ENCODE results near the gene ADGRG3. TPM values are rescaled to one million over a fixed set of nuclear protein-coding genes. Genes with fewer than 3 reads are reported as not detected.
"Not testable (repeated sequence)": the region's sequence is repeated elsewhere in the genome, so short reads cannot be mapped to it uniquely, and the experiment has no call there.

Gene ADGRG3
- total and polyA plus RNA-seq, 9 donors = 0.04 to 1.1 (median 0.21) TPM

DNA sequence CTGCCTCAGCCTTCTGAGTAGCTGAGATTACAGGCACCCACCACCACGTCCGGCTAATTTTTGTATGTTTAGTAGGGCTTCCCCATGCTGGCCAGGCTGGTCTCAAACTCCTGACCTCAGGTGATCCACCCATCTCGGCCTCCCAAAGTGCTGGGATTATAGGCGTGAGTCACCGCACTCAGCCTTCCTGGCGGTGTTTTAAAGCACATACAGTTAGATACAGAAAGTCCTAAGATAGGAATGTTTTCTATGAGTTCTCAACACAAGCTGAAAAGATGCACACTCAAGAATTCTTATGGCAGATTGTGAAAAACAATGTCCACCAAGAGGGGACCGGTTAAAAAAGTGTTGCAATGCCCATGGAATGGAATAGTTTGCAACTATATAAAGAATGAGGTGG, 3.3 kb downstream of the ADGRG3 start:
- H3K36me3 ChIP-seq (ENCODE audit: control insufficient read depth, insufficient read depth, low read length); DNase-seq; H3K9me3 ChIP-seq (replicated peaks; ENCODE audit: control insufficient read depth, low read depth, low read length); H3K27me3 ChIP-seq (ENCODE audit: control insufficient read depth, insufficient read depth, low read length); H3K4me3 ChIP-seq (ENCODE audit: low read length); H3K27ac ChIP-seq (ENCODE audit: low read length); H3K4me1 ChIP-seq (ENCODE audit: control insufficient read depth, insufficient read depth, low read length): not testable (repeated sequence)
- WGBS (ENCODE audit: insufficient coverage) = 55% methylated on average over 2 of the region's 7 CpGs

DNA sequence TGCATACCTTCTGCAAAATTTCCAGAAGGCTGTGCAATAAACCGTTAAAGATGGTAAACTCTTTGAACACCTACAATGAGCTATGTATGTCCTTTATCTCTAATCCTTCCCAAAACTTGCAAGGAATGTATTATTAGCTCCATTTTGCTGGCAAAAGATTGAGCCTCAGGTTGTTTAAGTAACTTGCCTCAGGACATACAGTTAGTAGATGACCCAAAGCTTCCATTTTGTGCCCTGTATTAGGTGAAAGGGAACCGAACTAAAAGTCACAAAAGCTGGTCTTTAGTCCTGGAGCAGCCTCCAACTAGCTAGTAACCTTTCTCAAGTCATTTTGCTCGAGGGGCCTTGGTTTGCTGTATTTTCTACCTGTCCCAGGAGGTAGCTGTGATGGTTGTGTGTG, 4.3 kb downstream of the ADGRG3 start:
- Histone ChIP-seq H3K36me3 (ENCODE audit: control insufficient read depth, insufficient read depth, low read length) (no peaks in the 10 kb centered on the region), H3K4me1 (ENCODE audit: control insufficient read depth, insufficient read depth, low read length) (no peaks in the 10 kb centered on the region), H3K9me3 (replicated peaks; ENCODE audit: control insufficient read depth, low read depth, low read length) (no peaks in the 10 kb centered on the region), H3K4me3 (ENCODE audit: low read length) (no peak overlapping the region), H3K27me3 (ENCODE audit: control insufficient read depth, insufficient read depth, low read length) (peaks cover 7% of the 10 kb centered on the region), H3K27ac (ENCODE audit: low read length) (no peak overlapping the region)
- 100% methylated on average over 1 of the region's 3 CpGs for WGBS (ENCODE audit: insufficient coverage)
- DNase-seq = no peak

DNA sequence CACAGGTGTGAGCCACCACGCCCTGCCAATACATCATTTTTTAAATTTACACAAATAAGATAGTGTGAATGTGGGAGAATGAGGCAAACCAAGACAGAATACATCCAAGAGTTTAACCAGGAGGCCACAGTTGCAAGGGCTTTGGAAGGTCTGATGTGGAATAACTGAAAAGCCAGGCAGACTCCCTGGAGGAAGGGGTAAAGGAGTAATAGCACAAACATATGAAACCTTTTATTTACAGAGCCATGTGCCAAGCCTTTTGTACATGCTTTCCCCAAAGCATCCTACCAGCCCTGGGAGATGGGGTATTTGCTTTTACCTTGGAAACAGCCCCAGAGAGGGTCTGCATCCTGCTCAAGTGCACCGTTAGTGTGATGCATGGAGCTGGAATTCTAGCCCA, 4.7 kb downstream of the ADGRG3 start:
- Histone ChIP-seq H3K27me3 (ENCODE audit: control insufficient read depth, insufficient read depth, low read length) (peaks cover 7% of the 10 kb centered on the region), H3K36me3 (ENCODE audit: control insufficient read depth, insufficient read depth, low read length) (no peaks in the 10 kb centered on the region), H3K4me3 (ENCODE audit: low read length) (no peak overlapping the region), H3K27ac (ENCODE audit: low read length) (no peak overlapping the region), H3K4me1 (ENCODE audit: control insufficient read depth, insufficient read depth, low read length) (no peaks in the 10 kb centered on the region), H3K9me3 (replicated peaks; ENCODE audit: control insufficient read depth, low read depth, low read length) (no peaks in the 10 kb centered on the region)
- no peak for DNase-seq
- WGBS (ENCODE audit: insufficient coverage) = 50% methylated on average over 1 of the region's 2 CpGs

DNA sequence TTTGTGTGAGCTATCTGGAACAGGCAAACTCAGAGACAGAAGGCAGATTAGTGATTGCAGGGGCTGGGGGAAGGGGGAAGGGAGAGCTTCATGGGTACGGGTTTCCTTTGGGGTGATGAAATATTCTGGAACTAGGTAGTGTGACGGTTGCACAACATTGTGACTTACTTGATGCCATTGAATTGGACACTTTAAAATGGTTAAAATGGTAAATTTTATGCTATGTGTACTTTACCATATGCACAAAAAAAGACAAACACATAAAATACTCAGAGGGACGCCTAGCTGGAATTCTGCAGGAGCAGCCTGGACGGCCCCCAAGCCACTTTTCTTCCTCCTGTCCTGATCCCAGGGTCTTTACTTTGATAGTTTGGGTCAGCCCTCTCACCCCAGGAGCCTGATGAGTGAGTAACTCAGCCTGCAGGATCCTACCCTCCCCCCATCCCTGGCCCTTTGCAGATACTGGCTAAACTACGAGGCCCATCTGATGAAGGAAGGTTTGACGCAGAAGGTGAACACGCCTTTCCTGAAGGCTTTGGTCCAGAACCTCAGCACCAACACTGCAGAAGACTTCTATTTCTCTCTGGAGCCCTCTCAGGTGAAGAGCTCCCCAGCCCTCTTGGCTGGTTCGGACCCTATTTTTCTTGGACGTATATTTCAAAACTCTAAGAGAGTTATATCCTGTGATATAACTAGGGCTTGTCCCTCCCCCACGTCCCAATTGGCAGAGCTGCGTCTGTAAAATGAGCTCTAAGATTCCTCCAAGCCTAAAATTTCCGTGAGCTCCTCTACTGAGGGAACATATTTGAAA, 7.8 kb downstream of the ADGRG3 start:
- DNase-seq = peak; percentile 86
- H3K9me3 ChIP-seq (replicated peaks; ENCODE audit: control insufficient read depth, low read depth, low read length) = no peaks in the 10 kb centered on the region
- no peak overlapping the region for H3K27ac ChIP-seq (ENCODE audit: low read length)
- no peak overlapping the region for H3K4me3 ChIP-seq (ENCODE audit: low read length)
- no peaks in the 10 kb centered on the region for H3K36me3 ChIP-seq (ENCODE audit: control insufficient read depth, insufficient read depth, low read length)
- H3K4me1 ChIP-seq (ENCODE audit: control insufficient read depth, insufficient read depth, low read length) = no peaks in the 10 kb centered on the region
- 8% methylated on average over 2 of the region's 12 CpGs for WGBS (ENCODE audit: insufficient coverage)
- peaks cover 7% of the 10 kb centered on the region for H3K27me3 ChIP-seq (ENCODE audit: control insufficient read depth, insufficient read depth, low read length)

DNA sequence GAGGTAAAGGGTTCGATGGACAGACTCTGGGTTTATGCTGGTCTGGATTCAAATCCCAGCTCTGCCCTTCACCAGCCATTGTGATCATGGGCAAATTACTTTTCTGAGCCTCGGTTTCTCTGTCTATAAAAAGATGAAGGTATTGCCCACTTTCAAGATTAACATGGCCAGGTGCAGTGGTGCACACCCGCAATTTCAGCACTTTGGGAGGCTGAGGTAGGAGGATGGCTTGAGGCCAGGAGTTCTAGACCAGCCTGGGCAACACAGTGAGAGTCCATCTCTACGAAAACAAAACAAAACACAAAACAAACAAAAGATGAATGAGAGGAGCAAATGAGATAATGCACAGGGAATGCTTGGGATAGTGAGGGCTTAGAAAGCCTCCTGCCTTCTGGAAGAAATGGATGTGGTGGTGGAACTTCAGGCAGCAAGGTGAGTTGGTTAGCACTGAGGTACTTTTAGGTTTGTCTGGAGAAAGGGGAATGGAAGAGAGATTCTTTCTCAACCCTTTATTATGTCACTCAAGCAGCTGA, 8.5 kb downstream of the ADGRG3 start:
- H3K4me3 ChIP-seq (ENCODE audit: low read length) = no peak overlapping the region
- no peaks in the 10 kb centered on the region for H3K36me3 ChIP-seq (ENCODE audit: control insufficient read depth, insufficient read depth, low read length)
- DNase-seq = no peak
- H3K9me3 ChIP-seq (replicated peaks; ENCODE audit: control insufficient read depth, low read depth, low read length) = no peaks in the 10 kb centered on the region
- no peaks in the 10 kb centered on the region for H3K4me1 ChIP-seq (ENCODE audit: control insufficient read depth, insufficient read depth, low read length)
- WGBS (ENCODE audit: insufficient coverage) = 83% methylated on average over 1 of the region's 4 CpGs
- H3K27me3 ChIP-seq (ENCODE audit: control insufficient read depth, insufficient read depth, low read length) = peaks cover 7% of the 10 kb centered on the region
- H3K27ac ChIP-seq (ENCODE audit: low read length) = no peak overlapping the region

DNA sequence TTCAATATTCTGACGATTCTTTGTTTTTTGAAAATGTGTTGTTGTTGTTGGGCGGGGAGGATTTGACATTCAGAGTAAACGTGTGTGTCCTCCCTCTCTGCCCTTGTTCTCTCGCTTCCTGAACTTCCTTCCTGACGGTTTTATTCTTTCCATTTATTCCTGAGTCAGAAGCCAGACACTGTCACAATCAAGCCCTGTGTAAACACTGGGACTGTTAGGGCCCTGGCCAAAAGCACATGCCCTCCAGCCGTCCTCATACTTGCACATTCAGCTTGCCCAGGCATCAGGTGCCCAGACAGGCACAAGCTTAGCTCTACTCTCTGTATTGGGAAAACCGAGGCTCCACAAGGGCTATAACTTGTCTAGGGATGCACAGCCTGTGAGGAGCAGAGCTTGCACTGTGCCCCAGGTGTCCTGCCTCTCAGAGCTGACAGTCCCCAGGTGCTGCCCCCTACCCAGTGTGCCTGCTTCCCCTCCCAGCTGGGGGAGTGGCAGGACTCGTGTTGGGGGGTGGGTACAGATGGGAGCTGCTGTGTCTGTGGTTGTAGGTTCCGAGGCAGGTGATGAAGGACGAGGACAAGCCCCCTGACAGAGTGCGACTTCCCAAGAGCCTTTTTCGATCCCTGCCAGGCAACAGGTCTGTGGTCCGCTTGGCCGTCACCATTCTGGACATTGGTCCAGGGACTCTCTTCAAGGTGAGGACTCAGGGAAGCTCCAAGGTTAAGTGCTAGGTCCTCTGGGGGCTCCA, 9.7 kb downstream of the ADGRG3 start:
- Histone ChIP-seq H3K36me3 (ENCODE audit: control insufficient read depth, insufficient read depth, low read length) (no peaks in the 10 kb centered on the region), H3K4me3 (ENCODE audit: low read length) (no peak overlapping the region), H3K4me1 (ENCODE audit: control insufficient read depth, insufficient read depth, low read length) (no peaks in the 10 kb centered on the region), H3K9me3 (replicated peaks; ENCODE audit: control insufficient read depth, low read depth, low read length) (no peaks in the 10 kb centered on the region), H3K27ac (ENCODE audit: low read length) (no peak overlapping the region), H3K27me3 (ENCODE audit: control insufficient read depth, insufficient read depth, low read length) (peaks cover 5% of the 10 kb centered on the region)
- DNase-seq = no peak
- 70% methylated on average over 12 of the region's 14 CpGs for WGBS (ENCODE audit: insufficient coverage)

DNA sequence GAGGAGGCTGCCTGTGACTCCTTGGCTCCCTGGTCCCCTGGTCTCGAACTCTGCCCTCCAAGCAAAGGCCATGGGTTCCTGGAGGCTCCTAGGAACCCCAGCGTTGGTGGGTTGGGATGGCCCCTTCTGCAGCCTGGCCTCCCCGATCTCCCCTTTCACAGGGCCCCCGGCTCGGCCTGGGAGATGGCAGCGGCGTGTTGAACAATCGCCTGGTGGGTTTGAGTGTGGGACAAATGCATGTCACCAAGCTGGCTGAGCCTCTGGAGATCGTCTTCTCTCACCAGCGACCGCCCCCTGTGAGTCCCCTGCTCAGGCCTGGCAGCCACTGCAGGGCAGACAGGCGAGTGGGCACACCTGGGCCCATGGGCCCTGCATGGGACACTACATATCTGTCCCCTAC, 10.9 kb downstream of the ADGRG3 start:
- Histone ChIP-seq H3K4me3 (ENCODE audit: low read length) (no peak overlapping the region), H3K27me3 (ENCODE audit: control insufficient read depth, insufficient read depth, low read length) (no peaks in the 10 kb centered on the region), H3K36me3 (ENCODE audit: control insufficient read depth, insufficient read depth, low read length) (no peaks in the 10 kb centered on the region), H3K27ac (ENCODE audit: low read length) (no peak overlapping the region), H3K9me3 (replicated peaks; ENCODE audit: control insufficient read depth, low read depth, low read length) (no peaks in the 10 kb centered on the region), H3K4me1 (ENCODE audit: control insufficient read depth, insufficient read depth, low read length) (no peaks in the 10 kb centered on the region)
- no peak for DNase-seq
- WGBS (ENCODE audit: insufficient coverage) = 83% methylated on average over 9 of the region's 12 CpGs

DNA sequence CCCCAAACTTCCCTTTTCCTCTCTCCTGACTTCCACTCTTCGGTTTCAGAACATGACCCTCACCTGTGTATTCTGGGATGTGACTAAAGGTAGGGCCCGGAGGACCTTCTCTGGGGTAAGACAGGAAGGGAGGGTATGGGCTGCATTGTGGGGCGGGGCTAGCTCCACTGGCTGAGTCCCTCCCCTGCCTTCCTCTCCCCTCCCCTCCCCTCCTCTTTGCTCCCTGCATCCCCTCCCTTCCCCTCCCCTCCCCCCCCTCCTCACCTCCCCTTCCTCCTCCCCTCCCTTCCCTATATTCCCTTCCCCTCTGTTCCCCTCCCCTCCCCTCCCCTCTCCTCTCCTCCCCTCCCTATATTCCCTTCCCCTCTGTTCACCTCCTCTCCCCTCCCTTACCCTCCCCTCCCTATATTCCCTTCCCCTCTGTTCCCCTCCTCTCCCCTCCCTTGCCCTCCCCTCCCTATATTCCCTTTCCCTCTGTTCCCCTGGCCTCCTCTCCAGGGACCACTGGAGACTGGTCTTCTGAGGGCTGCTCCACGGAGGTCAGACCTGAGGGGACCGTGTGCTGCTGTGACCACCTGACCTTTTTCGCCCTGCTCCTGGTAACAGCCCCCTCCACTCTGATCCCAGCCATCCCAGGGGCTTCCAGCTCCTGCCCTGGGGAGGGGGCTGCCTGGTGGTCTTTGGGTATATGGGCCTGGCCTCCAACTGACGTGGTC, 11.8 kb downstream of the ADGRG3 start:
- 40% methylated on average over 1 of the region's 7 CpGs for WGBS (ENCODE audit: insufficient coverage)

DNA sequence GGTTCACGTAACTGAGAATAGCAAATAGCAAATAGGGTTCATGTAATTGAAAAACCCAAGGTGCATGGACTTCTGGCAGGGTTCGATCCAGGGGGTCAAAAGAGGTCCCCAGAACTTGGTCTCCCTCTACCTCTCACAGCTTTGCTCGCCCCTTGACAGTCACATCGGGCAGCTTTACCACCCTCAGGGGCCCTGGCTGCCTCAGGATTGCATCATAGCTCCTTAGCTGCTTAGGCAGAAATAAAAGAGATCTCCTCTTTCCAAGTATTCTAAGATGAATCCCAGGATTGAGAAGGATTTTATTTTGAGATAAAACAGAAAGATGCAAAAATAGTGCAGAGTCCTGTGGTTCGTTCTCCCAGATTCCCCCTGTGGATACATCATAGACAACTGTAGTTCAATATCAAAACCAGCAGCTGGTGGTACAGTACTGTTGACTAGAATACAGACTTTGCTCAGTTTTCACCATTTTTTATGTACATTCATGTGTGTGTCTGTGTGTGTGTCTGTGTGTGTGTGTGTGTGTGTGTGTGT, 12.8 kb downstream of the ADGRG3 start:
- 50% methylated on average over 1 of the region's 5 CpGs for WGBS (ENCODE audit: insufficient coverage)

More for the DNA sequence above, 11.8 kb downstream of the ADGRG3 start:
- H3K4me1 ChIP-seq (ENCODE audit: control insufficient read depth, insufficient read depth, low read length) = no peaks in the 10 kb centered on the region
- no peaks in the 10 kb centered on the region for H3K9me3 ChIP-seq (replicated peaks; ENCODE audit: control insufficient read depth, low read depth, low read length)
- H3K27me3 ChIP-seq (ENCODE audit: control insufficient read depth, insufficient read depth, low read length) = no peaks in the 10 kb centered on the region
- no peaks in the 10 kb centered on the region for H3K36me3 ChIP-seq (ENCODE audit: control insufficient read depth, insufficient read depth, low read length)
- H3K4me3 ChIP-seq (ENCODE audit: low read length) = no peak overlapping the region
- no peak overlapping the region for H3K27ac ChIP-seq (ENCODE audit: low read length)
- DNase-seq = no peak

More for the DNA sequence above, 12.8 kb downstream of the ADGRG3 start:
- Histone ChIP-seq H3K27me3 (ENCODE audit: control insufficient read depth, insufficient read depth, low read length) (no peaks in the 10 kb centered on the region), H3K9me3 (replicated peaks; ENCODE audit: control insufficient read depth, low read depth, low read length) (no peaks in the 10 kb centered on the region), H3K27ac (ENCODE audit: low read length) (no peak overlapping the region), H3K36me3 (ENCODE audit: control insufficient read depth, insufficient read depth, low read length) (no peaks in the 10 kb centered on the region), H3K4me1 (ENCODE audit: control insufficient read depth, insufficient read depth, low read length) (no peaks in the 10 kb centered on the region), H3K4me3 (ENCODE audit: low read length) (no peak overlapping the region)
- no peak for DNase-seq
